SK-N-SH (cell line): ENCODE data around the gene KRT85.
"Not testable (repeated sequence)": the region's sequence is repeated elsewhere in the genome, so short reads cannot be mapped to it uniquely, and the experiment has no call there.

Source experiments
- YY1 ChIP-seq: IDR thresholded peaks from 2 replicates; pipeline ENCODE4 v1.4.0; 2012; ENCODE audit warnings: low read depth, mild to moderate bottlenecking
- TF ChIP-seq, protein P1 (sequence below): fragments of 200-600 bp; sonication (generic); IDR thresholded peaks from 2 replicates; pipeline ENCODE4 v1.6.1; 2017; ENCODE audit warnings: antibody characterized with exemption, mild to moderate bottlenecking, moderate library complexity
- TF ChIP-seq, protein P2 (sequence below): fragments of 150-350 bp; IDR thresholded peaks from 2 replicates; pipeline ENCODE4 v1.6.1; 2016; ENCODE audit warnings: mild to moderate bottlenecking, low read depth, low read length

DNA sequence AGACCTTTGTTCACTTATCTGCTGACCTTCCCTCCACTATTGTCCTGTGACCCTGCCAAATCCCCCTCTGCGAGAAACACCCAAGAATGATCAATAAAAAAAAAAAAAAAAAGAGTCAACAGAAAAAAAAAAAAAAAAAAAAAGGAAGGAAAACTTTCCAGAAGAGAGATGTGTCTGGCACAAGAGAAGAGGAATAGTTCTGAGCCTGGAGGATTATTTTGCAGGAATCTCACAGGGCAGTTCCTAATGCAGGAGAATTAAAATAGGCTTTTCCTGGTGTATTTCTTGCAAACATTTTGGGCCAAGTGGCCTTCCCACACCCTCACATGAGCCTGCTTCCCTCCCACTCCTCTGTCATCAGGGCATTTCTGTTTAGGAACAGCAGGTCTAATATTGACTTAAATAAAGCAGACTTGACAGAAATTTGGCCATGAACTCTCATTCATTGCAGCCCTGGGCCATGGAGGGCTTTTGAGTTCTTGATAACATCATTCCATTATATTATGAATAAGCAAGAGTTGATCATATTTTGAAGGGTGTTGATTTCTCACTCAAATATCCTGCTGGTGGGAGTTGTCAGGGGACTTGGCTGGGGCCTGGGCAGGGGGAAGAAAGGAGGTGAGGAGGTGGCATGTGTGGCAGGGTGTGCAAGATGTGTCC lies 43.4 kb upstream of the KRT85 start:
- TF ChIP-seq, protein P1, sequence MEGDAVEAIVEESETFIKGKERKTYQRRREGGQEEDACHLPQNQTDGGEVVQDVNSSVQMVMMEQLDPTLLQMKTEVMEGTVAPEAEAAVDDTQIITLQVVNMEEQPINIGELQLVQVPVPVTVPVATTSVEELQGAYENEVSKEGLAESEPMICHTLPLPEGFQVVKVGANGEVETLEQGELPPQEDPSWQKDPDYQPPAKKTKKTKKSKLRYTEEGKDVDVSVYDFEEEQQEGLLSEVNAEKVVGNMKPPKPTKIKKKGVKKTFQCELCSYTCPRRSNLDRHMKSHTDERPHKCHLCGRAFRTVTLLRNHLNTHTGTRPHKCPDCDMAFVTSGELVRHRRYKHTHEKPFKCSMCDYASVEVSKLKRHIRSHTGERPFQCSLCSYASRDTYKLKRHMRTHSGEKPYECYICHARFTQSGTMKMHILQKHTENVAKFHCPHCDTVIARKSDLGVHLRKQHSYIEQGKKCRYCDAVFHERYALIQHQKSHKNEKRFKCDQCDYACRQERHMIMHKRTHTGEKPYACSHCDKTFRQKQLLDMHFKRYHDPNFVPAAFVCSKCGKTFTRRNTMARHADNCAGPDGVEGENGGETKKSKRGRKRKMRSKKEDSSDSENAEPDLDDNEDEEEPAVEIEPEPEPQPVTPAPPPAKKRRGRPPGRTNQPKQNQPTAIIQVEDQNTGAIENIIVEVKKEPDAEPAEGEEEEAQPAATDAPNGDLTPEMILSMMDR: not testable (repeated sequence)
- not testable (repeated sequence) for TF ChIP-seq YY1
- TF ChIP-seq, protein P2, sequence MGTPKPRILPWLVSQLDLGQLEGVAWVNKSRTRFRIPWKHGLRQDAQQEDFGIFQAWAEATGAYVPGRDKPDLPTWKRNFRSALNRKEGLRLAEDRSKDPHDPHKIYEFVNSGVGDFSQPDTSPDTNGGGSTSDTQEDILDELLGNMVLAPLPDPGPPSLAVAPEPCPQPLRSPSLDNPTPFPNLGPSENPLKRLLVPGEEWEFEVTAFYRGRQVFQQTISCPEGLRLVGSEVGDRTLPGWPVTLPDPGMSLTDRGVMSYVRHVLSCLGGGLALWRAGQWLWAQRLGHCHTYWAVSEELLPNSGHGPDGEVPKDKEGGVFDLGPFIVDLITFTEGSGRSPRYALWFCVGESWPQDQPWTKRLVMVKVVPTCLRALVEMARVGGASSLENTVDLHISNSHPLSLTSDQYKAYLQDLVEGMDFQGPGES: not testable (repeated sequence)
